Stimulated activated CD8-positive, alpha-beta memory T cell treated with anti-CD3 and anti-CD28 coated beads, Interleukin-15, amount 100 ng/mL, for 4 hours (primary cell): ENCODE results near the gene CTSW.

Experiments used
- DNase-seq, 2 donors: peaks; one replicate each; pipeline ENCODE4 v3.0.0-alpha.2; 2020; ENCODE audit warnings: low read depth in 2 of 2

The CTSW gene

DNA sequence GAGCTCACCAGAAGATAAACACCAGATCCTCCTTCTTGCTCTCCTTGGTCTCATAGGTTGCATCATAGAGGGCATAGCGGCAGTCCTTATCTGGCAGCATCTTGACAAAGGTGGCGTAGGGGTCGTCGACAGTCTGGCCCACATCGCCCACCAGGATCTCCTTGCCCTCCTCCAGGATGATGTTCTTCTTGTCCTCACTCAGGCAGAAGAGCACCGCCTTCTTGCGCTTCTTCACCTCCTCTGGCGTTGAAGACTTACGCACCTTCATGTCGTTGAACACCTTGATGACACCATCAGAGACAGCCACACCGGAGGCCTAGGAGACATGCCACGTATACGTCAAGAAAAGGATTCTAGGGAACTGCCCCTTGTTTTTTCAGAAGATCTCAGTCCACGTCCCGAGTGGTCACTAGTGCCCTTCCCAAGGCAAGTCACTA lies 23.7 kb upstream of the CTSW start:
- no peak for DNase-seq

DNA sequence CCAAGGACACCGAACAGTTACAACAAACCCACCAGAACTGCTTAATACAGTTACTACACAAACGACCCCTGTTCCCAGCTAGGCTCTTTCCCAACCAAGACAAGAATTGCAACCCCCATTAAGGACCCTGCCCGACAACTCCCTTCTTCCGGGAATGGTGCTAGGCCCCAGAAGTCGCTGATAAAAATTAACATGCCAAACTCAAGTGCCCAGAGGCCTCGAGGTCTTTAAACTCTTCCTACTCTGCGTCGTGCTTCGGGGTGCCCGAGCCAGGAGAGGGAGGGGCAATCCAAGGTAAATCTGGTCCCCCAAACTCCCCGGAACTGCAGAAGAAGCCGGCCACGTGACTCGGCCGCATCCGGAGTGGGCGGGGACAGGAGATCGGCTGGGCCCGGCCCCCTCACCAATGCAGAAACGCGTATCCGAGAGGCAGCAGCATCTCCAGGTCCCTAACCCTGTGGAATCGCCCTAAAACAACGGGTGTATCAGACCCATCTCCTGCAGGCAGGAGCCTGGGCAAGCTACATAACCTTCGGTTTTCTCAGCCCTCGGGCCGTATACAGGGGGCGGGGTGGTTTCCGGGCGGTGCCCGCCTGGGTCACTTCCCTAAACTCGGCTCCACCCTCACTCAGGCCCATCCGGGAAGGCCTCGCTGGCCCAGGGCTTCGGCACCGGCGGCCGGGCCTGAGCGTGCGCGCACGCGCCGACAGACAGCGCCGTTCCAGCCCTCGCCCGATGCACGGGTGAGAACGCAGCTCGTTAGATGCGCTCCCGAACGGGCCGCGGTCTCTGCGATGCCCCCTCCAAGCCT lies 22.7 kb upstream of the CTSW start:
- peak; percentile 70 to 73 for DNase-seq

DNA sequence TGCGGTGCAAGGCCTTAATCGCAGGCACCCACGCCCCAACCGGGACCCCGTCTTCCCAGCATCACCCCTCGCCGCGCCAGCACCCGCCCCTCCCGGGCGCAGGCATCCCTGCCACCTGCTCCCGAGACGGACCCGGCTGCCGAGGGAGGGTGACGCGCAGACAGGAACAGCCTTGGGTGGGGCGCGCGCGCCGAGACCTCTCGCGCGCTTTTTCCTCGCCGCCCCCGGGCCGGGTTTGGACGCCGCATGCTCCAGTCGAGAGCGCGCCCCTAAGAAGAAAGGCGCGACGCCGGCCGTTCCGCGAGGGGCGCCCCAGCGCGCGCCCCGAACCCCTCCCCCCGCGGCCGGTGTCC lies 22.2 kb upstream of the CTSW start:
- peak in 1 of 2 donors; percentile 55 for DNase-seq

DNA sequence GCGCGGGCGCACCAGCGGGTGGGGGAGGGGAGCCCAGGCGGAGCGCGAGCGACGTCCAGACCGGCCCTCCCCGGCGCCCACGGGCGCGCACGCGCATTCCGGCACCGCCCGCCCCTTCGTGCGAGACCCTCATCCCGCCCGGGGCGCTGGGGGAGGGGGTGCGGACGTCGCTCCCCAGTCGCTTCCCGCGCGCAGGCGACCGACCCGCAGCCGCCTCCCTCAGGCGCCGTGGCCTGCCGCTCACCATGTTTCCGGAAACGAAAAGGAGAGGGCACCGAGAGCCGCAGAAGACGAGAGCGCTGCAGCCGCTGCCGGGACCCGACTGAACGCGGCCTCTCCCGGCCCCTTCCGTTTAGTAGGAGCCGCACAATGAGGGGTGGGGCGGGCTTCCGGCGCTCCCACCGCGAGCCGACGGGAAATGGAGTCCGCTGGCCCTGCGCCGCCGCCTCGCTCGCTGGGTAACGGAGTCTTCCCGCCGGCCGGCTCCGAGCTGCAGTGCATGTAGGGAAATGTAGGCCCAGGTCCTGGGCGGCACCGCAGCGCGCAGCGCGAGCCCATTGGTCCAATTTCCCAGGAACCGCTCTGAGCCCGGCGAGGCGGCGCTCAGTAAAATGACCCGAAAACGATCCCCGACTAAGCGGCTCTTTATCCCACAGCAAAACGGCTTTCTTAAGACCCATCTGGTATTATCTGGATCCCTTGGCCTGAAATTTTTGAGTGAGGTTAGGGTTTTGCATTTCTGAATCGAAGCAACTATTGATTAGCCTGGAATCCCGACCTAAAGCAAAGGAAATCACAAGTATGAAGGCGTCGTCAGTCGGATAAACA lies 21.6 kb upstream of the CTSW start, which contains the start of gene CFL1:
Gene CFL1 (minus strand): TSS at position 328 of the 828 bp plus-strand sequence. CDS start 81 bp downstream, at position 247.
- DNase-seq: peak; percentile 90 to 95

DNA sequence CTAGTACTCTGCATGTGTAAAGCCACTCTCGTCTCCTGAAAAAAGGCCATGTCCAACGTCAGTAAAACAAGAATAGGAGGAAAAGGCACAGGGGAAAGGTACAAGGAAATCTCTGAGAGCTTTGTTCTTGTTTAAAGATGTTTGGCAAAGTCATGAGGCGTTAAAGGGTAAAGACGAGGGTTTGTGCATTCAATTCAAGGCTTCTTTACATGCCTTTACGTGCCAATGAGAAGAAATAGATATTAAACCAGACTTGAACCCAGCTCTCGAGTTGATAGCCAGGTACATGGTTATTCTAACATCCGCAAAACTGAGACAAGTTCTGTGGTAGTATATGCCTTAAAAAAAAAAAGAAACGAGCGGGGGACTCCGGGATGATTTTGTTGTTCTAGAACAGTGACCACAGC lies 21.0 kb upstream of the CTSW start:
- DNase-seq: no peak

DNA sequence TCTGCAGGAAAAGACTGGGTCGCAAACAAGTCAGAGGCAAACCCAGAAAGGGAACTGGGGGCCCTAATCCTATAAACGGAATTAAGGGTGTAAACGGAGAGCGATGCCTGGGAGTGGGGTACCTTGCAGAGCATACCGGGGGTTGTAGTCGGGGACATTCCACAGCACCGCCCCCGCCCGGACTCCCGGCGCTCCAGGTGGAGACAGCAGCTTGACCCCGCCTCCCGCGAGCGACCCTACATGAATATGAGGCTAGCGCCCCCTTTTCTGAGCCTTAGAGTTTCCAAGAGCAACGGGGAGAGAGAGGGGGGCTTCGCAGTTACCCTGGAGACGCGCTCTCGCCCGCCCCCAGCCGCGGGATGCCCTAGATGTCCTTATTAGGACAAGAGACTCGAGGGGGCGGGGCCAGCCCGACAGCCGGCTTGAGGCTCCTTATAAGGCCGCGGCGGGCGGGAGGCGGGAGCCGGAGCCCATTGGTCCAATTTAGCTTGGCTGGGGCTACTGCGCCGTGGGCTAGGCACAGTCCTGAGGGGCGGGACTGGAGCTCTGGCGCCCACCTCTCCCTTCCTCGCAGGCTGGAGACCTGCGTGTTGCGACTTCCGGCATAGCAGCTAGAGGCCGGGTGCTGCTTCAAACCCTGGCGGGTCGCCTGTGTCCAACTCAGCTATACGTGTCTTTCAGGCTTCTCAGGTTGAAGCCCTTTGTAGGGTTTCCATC lies 20.4 kb upstream of the CTSW start:
- peak; percentile 95 to 97 for DNase-seq

DNA sequence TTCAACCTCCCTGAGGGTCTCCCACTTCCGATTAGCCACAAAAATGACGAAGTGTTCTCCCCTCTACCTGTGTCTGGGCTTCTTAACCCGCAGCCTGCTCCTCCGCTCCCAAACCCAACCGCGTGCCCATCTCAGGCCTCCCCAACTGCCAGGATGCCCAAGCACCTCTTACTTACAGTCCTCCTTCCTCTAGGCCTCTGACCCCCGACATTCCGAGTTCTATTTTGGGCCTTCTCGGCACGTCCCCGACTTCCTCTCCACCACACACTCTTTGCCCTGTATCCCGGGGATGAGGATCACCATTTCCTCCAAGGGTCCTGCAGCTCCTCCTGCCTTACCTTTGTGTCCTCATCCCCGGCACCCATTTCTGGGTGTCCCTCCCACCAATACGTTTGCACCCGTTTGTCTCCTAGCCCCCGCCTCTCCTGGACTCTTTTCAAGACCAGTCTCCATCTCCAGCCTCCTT lies 19.8 kb upstream of the CTSW start:
- DNase-seq: no peak

DNA sequence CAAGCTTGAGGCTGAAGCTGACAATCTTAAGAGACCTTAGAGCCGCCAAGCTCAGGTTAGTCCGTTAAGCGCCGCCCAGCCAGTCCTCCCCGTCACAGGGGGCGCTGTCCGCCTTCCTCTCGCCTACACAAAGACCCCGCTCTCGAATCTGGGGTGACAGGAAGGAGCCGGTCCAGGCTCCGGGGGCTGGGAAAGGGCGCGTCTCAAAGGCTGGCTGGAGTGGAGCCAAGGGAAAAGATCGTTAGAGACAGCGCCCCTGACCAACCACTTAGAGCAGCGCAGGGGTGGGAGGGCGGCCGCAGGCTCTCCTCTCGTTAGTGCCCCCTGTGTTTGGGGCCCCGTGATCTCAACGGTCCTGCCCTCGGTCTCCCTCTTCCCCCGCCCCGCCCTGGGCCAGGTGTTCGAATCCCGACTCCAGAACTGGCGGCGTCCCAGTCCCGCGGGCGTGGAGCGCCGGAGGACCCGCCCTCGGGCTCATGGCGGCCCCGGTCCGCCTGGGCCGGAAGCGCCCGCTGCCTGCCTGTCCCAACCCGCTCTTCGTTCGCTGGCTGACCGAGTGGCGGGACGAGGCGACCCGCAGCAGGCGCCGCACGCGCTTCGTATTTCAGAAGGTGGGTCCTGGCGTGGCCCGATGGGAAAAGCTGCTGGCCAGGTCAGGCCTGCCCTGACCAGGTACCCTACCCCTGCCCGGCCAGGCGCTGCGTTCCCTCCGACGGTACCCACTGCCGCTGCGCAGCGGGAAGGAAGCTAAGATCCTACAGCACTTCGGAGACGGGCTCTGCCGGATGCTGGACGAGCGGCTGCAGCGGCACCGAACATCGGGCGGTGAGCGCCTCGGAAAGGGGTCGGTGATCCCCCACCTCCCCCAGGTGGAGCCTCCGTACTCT lies 19.1 kb upstream of the CTSW start, which contains the start of gene MUS81:
Gene MUS81 (plus strand): TSS at position 156 of the 887 bp plus-strand sequence. CDS start 321 bp downstream, at position 477.
- DNase-seq: peak; percentile 88 to 92

DNA sequence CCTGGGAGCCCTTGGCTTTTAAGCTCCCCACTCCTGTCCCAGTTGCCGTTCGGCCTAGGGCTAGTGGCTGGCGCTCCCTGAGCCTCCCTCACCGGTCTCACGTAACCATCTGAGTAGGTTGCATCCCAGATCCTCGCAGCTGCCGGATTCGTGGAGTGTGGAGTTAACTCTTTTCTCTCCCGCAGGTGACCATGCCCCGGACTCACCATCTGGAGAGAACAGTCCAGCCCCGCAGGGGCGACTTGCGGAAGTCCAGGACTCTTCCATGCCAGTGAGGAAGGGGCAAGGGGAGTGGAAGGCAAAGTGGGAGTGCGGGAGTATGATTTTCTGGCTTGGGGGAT lies 18.5 kb upstream of the CTSW start:
- no peak for DNase-seq

DNA sequence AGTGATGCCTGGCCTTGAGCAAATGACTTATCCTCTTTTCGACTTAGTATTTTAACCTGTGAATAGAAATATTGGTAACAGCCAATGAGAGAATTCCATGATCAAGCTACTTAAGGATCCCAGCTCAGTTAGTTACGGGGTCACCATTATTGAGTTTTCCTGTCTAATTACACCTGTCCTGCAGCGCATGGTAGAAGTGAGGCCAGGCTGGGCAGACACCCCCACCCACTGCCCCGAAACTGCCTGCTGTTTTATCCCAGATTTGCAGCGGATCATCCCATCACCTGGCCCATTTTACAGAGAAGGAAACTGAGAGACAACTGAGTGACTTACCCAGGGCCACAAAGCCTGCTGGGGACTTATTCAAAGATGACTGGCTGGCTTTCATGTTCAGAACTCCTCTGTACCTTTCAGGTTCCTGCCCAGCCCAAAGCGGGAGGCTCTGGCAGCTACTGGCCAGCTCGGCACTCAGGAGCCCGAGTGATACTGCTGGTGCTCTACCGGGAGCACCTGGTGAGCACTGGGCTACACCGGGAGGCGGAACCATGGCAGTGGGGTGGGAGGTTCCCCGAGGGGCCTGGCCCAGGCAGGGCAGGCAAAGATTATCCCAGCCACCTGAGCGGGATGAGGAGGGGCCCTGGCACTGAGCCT lies 18.0 kb upstream of the CTSW start:
- no peak for DNase-seq

DNA sequence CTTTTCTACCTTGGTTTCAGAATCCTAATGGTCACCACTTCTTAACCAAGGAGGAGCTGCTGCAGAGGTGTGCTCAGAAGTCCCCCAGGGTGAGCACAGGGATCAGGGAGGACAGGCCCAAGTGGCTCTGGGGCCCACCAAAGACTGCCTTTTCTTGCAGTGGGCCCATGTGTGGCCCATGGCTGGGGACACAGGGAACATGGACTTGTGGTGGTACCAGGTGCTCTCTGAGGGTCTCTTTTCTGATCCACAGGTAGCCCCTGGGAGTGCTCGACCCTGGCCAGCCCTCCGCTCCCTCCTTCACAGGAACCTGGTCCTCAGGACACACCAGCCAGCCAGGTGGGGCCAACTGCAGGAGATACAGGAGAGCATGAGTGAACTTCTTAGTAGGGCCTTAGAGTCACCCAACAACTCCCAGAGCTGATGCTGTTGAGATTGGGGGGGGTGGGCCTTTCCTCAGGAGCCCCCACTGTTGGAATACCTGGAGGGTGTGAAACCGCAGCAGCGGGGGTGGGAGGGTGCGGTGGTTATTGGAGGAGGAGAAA lies 17.4 kb upstream of the CTSW start:
- DNase-seq: no peak

DNA sequence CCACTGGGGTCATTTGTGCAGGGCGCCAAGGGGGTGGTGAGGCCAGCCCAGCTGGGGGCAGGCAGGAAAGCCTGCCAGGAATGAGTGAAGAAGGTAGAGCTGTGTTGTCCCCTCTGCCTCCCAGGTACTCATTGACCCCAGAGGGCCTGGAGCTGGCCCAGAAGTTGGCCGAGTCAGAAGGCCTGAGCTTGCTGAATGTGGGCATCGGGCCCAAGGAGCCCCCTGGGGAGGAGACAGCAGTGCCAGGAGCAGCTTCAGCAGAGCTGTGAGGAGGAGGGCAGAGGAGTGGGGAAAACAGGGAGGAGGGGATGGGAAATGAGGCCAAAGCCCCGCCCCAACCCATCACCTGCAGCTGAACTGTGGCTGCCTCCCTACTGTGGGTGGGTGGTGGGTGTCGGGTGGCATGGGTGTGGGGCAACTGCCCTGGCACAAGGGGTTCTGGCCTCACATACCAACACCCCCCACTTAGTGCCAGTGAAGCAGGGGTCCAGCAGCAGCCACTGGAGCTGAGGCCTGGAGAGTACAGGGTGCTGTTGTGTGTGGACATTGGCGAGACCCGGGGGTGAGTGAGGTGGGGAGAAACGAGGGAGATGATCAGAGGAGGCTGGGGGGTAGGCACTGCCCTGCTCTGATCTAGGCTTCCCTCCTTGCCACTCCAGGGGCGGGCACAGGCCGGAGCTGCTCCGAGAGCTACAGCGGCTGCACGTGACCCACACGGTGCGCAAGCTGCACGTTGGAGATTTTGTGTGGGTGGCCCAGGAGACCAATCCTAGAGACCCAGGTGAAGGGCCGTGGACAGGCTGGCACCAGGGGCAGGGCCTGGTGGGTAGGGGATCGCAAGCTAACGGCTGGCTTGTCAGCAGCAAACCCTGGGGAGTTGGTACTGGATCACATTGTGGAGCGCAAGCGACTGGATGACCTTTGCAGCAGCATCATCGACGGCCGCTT lies 16.4 kb upstream of the CTSW start:
- no peak for DNase-seq

DNA sequence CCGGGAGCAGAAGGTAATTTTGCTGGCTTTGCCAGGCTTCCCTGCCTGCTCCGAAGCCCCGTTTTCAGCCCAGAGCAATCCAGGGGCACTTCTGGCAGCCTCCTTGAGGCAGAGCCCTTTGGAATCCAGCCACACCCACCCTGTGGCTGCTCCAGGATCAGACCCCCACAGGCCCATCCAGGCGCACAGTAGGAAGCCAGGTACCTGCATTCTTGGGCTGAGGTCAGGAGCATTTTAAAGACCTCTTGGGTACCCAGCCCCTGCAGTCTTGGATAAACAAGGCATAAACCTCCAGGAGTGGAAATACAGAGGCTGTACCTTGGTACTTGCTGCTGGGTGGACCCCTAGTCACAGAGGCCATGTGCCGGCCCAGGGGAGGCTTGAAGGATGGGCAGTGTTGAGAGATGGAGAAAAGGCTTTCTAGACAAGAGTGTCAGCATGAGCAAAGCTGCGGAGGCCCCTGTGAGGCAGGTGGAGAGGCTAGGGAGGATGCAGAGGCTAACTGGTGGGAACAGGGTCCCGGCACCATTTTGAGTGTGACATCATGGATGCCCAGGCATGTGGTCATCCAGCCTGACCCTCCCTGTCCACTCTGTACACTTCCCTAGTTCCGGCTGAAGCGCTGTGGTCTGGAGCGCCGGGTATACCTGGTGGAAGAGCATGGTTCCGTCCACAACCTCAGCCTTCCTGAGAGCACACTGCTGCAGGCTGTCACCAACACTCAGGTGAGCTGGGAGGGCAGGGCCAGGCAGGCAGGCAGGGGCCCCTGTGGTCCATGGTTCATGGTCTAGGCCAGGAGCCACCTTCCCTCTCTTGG lies 15.5 kb upstream of the CTSW start:
- no peak for DNase-seq

DNA sequence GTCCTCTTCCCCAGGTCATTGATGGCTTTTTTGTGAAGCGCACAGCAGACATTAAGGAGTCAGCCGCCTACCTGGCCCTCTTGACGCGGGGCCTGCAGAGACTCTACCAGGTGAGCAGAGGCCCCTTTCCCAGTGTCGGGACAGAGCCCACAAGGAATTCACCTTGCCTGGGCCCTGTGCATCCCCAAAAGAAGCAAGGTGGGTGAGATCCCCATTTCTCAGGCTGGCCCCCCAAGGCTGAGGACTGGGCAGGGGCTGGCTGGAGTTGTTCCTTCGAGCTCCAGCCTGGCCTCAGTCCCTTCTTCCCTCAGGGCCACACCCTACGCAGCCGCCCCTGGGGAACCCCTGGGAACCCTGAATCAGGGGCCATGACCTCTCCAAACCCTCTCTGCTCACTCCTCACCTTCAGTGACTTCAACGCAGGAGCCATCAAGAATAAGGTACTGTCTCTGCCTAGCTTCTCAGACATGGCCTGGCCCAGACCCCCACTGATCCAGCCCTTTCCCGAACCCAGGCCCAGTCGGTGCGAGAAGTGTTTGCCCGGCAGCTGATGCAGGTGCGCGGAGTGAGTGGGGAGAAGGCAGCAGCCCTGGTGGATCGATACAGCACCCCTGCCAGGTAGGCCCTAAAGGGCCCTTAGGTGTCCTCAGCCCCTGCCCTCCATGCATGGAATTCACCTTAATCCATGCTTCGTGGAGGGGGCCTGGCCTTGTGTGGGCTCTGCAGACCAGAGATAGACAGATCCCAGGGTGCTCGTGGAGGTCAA lies 14.7 kb upstream of the CTSW start:
- no peak for DNase-seq

DNA sequence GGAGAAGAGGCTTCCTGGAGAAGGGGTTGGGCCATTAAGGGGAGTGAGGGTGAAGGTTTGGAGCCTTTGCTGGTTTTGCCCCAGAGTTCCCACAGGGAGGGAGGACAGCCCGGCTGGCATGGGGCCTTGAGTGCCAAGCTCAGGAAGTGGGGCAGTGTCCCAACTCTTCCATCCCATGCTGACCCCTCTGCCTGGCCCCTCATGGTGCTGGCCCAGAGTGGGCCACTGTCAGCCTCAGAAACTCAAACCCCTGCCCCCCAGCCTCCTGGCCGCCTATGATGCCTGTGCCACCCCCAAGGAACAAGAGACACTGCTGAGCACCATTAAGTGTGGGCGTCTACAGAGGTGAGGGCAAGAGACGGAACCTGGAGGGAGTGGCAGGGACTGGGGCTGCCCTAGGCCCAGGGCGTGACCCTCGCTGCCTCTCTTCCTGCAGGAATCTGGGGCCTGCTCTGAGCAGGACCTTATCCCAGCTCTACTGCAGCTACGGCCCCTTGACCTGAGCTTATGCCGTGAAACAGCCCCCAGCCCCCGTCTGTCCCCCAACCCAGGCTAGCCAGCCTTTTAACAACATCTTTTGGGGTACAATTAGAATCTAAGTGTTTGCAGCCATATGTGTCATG lies 14.0 kb upstream of the CTSW start:
- no peak for DNase-seq

DNA sequence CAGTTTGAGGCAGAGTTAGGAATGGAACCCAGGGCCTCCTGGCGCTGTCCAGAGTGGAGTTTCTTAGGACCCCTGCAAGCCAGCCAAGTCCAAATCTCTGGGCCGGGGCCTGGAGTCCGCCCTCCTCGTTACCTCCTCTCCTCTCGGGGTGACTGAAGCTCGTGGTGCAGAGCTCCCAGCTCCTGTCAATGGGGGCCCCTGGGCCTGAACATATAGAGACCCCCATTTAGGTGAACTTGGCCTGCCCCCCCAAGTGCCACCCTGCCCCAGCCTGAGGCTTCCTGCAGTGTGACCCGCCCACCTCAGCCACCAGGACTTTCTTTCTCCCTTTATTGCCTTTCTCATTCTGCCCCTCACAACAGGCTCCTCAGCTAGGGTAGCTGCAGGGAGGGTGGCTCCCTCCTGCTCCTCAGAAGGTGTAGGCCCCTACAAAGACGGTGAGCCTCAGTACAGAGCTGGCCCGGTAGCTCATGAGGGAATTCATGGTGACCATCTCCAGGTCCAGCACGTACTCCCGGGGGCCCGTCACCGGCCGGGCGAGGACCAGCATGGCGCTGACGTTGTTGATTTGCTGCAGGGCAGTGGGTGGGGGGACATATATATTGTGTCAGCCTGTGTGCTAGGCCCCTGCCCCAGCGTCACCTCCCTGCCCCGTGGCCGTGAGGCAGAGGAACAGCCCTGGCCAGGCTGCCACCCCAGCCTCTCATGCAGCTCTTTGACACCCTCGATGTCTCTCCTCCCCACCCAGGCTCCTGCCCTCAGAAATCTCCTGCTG lies 12.9 kb upstream of the CTSW start:
- DNase-seq: no peak
